NAMALWA (cell line): Measurements from ENCODE around the gene GNAI2.
"Not testable (repeated sequence)": the region's sequence is repeated elsewhere in the genome, so short reads cannot be mapped to it uniquely, and the experiment has no call there.

ENCODE experiments used
- DNase-seq: peaks from one replicate; pipeline ENCODE4 v3.0.0-alpha.2; 2015; ENCODE audit warnings: low spot score

GNAI2 gene

DNA sequence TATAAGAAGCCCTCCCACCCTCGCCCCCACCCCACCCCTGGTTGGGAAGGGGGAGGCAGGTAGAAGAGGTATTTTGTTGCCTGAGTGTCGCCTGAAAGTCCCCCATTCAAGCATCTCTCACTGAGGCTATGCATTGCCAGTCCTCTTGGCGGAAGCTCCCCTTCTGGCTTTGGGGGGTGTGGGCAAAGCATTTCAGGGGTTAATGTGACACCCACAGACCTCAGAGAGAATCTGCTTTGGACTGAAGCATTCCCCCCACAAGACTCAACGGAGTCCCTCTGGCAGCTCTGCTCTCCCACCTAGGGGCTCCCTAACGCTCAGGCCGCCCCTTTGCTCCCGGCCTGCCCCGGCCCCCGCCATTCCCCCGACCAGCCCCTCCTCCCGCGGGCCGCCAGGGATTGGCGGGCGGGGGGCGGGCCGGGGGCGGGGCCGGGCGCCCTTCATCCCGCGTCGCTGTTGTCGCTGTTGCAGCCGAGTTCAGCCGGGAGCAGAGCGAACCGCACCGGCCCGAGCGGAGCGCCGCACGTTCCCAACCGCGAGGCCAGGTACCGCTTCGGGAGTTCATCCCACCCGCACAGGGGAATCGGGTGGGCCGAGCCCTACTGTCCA is 31.1 kb upstream of the GNAI2 start, which contains the start of gene SLC38A3:
Gene SLC38A3 (plus strand): TSS at position 468 of the 609 bp plus-strand sequence. CDS start 8,929 bp downstream, outside the sequence.
- no peak for DNase-seq

DNA sequence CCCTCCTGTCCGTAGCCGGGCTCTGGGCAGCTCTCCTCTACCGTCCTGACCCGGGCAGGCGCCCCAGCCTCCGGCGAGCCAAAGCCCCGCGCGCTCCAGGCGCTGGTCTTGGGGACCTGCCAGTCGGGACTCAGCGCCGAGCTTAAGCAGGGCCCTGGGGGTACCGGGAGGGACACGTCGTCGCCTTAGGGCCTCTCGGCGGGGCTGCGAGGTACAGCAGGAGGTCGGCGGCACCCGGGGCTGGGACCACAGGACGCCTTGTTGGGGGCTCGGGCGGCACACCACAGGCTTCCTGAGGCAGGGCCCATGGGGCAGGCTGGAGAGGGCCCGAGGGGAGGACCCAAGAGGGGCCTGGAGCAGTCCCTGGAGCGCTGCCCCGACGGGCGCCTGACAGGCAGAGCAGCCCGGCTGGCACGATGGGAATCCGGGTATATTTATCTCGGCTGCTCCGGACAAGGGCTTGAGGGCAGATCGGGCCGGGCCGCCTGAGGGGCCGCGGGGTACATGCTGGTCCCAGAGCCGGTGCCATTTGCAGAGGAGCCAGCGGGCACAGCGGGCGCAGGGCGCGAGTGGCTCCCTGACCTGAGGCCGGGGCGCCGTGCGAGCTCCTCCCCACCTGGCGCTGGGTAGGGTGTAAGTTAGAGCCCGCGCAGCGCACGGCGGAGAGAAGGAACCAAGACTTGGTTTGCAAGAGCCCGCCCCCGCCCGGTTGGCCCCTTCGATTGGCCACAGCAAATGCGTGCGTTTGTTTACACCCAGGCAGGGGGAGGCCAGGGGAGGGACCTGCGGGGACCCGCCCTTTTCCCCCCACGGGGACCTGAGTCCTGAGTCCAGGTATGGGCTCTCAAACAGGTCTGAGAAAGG is 30.4 kb upstream of the GNAI2 start:
- DNase-seq = no peak

DNA sequence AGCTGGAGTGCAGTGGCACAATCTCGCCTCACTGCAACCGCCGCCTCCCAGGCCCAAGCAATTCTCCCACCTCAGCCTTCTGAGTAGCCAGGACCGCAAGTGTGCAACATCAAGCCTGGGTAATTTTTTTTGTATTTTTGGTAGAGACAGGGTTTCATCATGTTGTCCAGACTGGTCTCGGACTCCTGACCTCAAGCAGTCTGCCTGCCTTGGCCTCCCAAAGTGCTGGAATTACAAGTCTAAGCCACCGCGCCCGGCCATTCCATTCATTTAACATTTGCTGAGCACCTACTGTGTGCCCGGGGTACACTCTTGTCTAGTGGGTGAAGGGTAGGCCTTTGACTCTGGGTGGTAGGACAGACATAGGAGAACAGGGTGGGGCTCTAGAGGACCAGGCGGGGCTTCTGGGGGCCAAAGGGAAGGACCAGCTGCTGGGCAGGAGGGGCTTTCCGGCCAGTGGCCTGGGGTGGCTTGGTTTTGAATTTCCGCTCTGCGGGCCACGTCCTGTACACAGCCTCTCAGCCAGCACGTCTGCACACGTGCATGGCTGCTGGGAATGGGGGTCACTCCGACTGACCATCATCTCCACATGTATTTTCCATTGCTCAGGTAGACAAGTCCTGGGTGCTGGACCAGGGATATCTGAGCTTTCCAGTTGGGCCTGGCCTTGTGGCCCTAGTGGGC is 28.5 kb upstream of the GNAI2 start:
- no peak for DNase-seq

DNA sequence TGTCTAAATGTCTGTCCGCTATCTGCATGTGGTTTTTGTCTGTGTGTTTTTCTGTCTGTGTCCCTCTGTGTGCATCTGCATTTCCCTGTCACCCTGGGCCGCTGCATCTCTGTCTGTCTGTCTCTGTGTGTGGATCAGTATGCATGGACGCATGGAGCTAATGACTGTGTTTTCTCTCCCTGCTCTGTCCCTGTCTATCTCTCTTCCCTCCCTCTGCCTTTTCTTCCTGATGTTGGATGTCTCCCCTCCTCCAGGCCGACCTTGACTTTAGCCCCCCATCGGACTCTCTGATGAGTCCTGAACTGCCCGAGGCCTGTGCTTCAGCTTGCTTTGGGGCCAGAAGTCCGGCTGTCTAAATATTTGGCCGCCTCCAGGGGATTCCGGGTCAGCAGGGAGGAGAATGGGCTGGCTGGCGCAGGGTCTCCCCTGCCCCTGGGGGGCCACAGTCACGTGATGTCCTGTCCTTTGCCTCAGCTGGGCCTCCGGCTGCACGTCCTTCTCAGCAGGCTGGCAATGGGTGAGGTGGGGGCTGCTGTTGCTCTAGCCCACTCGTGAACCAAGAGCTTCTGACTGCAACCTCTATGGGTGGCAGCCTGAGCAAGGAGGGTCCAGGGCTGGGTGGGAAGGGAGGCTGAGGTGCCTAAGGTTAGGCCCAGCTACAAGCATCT is 27.2 kb upstream of the GNAI2 start:
- no peak for DNase-seq

DNA sequence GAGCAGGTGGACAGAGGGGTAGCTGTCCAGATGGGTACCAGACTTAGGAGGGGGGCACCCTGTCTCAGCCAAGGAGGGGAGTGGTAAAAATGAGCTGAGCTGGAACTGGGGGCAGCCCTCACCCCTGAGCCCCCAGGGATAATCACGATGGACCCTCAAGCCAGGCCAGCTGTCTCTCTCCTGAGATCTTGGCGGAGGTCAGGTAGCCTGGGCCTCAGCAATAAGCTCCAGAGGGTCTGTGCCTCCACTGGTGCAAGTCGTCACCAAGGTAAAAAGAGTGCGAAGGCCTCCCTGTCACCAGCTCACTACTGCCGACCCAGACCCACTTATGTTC is 25.9 kb upstream of the GNAI2 start:
- no peak for DNase-seq

DNA sequence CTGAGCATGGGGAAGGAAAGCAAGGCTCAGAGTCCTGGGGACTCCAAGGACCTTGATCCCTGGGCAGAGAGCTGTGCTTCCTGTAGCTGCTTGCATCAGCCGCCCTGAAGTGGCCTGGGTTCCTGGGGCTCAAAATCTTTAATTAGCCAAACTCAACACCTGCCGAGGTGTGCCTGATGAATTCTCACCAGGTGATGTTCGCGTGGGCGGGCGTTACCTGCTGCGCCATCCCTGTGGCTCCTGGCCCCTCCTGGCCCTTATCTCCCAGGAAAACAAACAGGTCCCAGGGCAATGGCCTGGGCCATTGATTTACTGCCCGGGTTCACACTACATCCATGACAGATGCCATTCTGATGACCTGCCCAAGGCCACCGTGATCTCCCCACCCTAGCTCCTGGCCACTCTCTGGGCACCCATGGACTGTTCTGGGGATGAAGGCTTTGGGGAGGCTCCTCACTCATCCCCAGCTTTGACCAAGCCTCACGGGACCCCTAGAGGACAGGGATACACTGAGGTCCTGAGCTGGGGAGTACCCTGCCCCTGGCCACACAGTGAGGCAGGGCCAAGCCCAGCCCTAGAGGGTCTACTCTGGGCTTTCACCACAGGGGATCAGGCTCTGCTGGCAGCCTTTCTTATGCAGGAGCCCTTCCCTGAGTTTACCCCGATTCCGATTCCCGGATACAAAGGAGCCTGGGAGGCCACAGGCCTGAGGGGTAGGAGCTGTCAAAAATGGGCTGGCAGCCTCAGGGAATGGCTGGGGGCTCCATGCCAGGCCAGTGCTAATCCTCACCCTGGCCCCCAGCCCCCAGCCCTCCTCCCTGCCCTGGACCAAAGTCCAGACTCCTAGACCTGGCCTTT is 25.3 kb upstream of the GNAI2 start:
- no peak for DNase-seq

DNA sequence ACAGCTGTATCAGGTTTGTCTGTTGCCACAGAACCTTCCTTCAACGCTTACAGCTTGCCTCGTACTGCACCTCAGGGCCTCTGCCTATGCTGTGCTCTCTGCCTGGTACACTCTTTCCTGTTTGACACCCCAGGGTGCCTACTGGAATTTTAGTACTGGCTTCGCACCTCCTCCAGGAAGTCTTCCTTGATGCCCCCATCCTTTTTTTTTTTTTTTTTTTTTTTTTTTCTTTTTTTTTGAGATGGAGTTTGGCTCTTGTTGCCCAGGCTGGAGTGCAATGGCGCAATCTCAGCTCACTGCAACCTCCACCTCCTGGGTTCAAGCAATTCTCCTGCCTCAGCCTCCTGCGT is 24.7 kb upstream of the GNAI2 start:
- DNase-seq = not testable (repeated sequence)

DNA sequence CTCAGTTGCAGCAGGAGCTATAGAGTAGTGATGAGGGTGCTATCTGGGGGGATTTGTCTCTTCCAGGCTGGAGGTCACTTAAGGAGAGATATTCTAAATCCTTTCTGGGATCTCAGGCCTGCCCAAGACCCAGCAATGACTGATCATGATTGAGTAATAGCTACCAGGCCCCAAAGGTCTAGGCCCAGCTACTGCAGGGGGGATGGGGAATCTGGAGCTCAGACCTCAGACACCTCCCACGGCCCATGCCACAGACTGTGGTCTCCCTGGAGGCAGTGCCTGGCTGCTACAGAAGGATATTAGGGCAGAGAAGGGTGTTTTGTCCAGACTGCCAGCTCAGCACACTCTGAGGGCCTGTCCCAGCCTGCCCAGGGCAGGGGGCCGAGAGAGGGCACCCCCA is 24.1 kb upstream of the GNAI2 start:
- no peak for DNase-seq

DNA sequence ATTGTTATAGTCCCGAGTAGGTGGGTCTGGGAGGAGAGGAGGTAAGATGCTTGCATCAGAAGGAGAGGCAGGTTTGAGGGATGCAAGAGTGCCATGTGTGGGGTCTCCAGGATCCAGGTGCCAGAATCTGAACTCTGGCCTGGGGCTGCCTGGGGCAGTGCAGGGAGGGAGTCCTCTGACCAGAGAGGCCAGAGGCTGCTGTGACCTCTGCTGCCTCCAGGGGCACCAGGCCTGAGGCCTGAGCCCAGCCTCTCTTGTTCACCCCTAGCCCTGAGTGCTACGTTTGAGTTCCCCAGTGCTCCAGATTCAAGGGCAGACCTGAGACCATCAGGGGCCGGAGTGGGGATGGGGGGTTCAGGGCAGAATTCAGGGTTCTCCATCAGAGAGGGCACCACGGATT is 23.5 kb upstream of the GNAI2 start:
- DNase-seq = no peak

DNA sequence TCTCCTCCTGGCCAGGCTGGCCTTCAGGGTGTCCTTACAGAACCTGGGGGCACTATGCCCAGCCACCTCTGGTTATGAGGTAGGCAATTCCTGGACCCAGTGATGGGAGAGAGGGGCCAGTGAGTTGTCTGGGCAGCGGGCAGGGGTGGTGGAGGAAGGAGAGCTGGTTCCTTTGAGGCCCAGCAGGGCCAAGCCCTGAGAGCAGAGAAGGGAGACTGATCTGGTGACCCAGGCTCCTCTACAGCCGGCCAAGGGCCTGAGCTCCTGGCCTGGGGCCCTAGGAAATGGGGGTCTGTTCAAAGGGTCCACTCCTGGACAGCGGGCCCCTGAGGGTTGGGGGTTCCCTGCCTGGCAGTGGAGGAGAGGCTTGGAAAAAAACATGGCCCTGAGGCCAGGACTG is 23.0 kb upstream of the GNAI2 start:
- no peak for DNase-seq

DNA sequence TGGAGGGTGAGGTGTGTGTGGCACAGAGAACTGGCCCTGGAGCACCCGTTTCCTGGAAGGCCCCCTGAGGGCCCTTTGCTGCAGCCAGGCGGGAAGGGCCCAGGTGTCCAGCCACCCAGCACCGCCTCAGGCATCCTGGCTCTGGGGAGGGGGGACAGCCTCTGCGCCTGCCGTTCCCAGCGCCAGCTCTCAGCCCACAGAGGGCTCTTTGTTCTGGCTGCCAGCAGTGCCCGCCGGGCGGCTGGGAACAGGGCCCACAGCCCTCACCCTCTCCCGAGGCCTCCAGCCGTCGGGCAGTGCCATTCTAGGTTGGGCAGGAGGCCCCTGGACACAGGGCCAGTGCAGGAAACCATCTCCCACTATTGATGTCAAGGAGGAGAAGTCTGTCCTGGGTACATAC is 22.6 kb upstream of the GNAI2 start:
- DNase-seq = no peak

DNA sequence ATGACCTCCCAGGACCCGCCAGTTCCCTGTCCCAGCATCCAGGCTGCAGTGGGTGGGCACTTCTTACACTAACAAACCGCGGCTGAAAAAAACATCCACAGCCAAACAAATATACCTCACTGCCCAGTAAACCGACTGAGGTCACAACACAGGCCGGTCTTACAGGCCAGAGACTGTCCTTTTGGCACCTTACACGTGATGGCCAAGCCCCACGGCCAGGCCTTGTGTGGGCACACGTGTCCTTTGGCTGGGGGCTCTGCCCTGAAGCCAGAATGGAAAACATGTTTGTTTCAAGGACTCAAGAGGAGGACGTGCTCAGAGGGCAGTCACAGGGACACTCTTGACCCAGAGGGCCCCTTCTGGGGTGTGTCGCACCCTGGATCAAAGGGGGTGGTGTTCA is 21.2 kb upstream of the GNAI2 start:
- DNase-seq = no peak

DNA sequence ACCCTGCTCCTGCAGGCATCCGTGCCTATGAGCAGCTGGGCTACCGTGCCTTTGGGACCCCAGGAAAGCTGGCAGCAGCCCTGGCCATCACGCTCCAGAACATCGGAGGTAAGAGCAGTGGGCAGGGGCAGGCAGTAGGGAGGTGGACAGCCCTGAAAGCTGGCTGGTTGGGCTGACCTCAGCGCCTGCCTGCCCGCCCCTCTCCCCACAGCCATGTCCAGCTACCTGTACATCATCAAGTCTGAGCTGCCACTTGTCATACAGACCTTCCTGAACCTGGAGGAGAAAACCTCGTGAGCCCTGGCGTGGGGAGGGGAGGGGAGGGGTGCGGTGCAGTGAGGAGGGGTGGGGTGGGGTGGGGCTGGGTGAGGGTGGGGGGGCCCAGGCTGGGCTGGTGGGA is 20.5 kb upstream of the GNAI2 start:
- DNase-seq = no peak

DNA sequence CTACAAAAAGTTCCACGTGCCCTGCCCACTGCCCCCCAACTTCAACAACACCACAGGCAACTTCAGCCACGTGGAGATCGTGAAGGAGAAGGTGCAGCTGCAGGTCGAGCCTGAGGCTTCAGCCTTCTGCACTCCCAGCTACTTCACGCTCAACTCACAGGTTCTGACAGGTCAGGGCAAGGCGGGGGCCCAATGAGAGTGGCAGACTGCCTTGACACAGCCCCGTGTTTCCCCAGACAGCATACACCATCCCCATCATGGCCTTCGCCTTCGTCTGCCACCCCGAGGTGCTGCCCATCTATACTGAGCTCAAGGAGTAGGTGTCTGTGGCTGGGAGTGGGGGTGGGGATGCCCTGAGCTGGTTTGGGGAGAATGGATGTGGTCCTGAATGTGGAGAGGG is 18.3 kb upstream of the GNAI2 start:
- no peak for DNase-seq

DNA sequence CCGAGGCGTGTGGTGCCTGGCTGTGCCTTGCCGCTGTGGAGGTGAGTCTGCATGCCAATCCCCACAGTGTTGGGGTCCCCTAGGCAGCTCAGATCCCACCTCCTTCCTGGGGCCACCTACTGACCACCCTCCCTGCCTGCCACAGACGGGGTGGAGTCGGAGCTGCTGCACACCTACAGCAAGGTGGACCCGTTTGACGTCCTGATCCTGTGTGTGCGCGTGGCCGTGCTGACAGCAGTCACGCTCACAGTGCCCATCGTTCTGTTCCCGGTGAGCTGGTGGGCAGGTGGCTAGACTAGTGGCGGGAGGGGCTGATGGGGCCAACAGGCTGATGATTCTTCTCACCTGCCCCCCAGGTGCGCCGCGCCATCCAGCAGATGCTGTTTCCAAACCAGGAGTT is 17.6 kb upstream of the GNAI2 start:
- DNase-seq = no peak

DNA sequence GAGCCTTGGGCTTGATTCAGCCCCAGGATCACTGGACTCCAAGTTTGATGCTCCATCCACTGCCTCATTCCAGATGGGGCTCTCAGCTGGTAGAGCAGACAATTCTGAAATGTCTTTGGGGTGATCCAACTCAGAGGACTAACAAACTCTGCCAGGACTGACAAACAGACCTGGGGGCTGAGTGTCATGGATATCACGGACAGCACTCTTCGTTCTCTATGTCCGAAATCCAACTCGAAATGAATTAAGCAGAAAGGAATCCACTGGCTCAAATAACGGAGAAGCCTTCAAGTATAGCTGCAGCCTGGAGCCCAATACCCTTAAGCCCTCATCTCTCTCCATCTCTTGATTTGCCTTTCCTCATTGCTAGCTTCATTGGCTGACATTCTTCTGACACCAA is 16.7 kb upstream of the GNAI2 start:
- DNase-seq = no peak

DNA sequence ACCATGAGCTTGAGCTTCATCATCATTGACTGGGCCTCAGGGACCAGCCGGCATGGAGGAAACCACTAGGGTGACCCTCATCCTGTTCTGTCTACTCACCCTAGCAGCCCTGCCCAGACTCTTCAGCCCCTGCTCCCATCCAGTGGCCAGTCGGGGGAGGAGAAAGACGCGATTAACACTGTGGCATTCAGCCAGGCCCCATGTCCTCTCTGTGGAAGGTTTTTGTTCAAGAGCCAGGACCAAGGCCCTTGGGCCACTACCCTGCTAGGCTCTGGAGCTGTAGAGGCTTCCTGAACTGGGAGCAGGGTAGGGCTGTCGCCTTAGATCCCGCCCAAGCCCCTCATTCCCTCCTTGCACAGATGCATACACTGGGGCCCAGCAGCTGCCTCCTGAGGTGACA is 15.9 kb upstream of the GNAI2 start:
- DNase-seq = no peak

DNA sequence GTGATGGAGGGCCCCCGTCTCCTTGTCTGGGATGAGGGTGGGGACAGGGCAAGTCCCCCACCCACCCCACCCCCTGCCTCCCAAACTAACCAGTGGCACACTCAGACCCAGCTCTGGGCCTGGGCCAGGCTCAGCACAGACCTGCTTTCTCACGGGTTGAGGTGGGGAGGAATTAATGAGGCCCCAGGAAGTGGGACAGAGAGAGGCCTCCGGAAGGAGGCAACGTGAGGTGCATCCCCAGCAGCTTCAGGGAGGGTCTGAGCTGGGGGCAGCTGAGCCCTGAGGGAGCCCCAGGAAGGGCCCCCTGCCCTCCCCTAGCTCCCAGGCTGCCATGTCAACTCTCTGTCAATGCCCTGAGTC is 15.0 kb upstream of the GNAI2 start:
- no peak for DNase-seq

DNA sequence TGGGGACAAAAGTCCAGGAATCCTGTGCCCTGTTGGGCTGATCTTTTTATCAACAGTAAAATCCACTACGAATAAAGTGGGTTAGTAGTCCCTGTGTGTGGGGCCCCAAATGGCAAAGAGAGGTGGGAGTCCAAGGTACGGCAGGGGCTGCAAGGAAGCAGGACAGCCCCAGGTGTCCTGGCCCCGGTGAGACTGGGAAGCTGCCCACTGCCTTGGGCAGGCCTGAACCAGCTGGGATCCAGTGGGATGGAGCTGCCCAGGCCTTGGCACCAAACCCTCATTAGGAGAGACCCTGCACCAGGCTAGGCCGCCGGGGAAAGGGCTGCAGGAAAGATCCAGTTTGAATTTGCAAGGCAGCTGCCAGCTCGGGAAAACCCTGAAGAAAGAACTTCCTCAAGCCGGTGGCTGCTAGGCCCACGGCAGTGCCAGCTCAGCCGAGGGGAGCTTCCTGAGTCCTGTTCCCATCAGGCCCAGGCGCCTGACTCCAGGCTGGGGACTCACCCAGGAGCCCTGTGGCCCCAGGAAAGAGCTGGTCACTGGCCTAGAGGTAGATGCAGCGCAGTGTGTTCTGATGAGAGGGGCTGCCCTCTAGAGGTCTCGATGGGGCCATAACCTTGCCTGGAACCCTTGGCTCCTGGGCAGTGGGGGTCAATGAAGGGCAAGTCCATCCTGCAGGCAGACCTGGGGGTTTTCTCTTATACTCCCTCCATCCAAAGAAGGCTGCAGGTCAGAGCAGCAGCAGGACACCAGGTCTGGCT is 14.4 kb upstream of the GNAI2 start:
- no peak for DNase-seq

DNA sequence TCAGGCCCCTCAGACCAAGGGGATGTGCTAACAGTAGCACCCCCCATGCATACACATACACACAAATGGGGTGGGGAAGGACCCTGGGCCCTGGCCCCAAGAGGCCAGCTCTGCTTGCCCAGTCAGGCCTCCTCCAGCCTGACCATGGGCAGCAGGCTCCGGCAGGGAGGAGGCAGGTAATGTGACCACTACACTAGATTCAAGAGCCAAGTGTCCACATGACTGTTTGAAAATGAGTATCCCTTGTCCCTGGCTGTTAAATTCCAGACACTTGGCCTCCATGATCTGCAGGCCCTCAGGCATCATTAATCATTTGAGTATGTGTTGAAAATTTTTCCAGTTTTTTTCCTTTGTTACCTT is 13.9 kb upstream of the GNAI2 start:
- DNase-seq = no peak

DNA sequence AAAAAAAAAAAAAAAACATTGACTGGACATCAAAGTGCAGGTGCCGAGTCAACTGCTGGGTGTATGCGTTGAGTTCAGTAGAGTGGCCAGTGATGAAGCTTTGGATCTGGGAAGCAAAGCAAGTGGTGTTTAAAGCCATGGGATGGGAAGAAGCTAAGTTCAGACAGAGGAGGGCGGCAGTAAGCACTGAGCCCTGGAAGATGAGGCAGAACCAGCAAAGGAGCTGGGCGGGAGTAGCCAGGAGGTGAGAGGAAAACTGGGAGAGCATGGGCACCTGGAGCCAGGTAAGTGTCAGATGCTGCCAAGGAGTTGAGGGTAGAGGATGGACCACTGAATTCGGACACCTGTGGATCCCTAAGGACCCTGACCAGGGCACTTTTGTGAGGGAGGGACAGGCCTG is 11.4 kb upstream of the GNAI2 start:
- DNase-seq = no peak
